Fibroblast of villous mesenchyme (primary cell): ENCODE results near the gene KIFC1. TPM values are rescaled to one million over a fixed set of nuclear protein-coding genes. Genes with fewer than 3 reads are reported as not detected.

ENCODE experiments used
- DNase-seq: peaks from one replicate; pipeline ENCODE4 v3.0.0-alpha.2; 2010; ENCODE audit warnings: low read depth
- H3K4me3 ChIP-seq: 2 replicates; pipeline ENCODE4 v1.5.1; 2011; ENCODE audit warnings: low read depth, mild to moderate bottlenecking, low read length
- CTCF ChIP-seq: IDR thresholded peaks from 2 replicates; pipeline ENCODE4 v1.5.1; 2012; ENCODE audit warnings: low read depth, mild to moderate bottlenecking, low read length; ENCODE audit not compliant: insufficient read depth
- total RNA-seq: library from RNA; depleted of rRNA; stranded (reverse); fragments of >200 nt; gene quantifications from 2 replicates; pipeline ENCODE4 v1.2.3, GENCODE V29; 2012

The KIFC1 gene
- total RNA-seq, 1 donor, result 34.5 TPM

GRCh38 chr6:33417128-33417902 lies 25.7 kb downstream of the KIFC1 start:
- peak; percentile 82 for DNase-seq
- TF ChIP-seq CTCF, result no peak
- peak overlapping the region; percentile 93 for H3K4me3 ChIP-seq

GRCh38 chr6:33417903-33418689 lies 26.5 kb downstream of the KIFC1 start, which contains the start of gene CUTA:
Gene CUTA (minus strand): TSS chr6:33418107. CDS start chr6:33418000, 107 bp downstream.
- peak; percentile 17 for TF ChIP-seq CTCF
- H3K4me3 ChIP-seq, result peak within 1 kb of the TSS; percentile 93
- DNase-seq, result peak; percentile 100

GRCh38 chr6:33418690-33419291 lies 27.2 kb downstream of the KIFC1 start:
- no peak for TF ChIP-seq CTCF
- peak overlapping the region; percentile 55 for H3K4me3 ChIP-seq
- peak; percentile 52 for DNase-seq

- DNase-seq, result peak; percentile 67
- no peak for TF ChIP-seq CTCF
- H3K4me3 ChIP-seq, result peak within 1 kb of the TSS; percentile 61
Measured at GRCh38 chr6:33419580-33420490, 28.2 kb downstream of the KIFC1 start, which contains the start of gene SYNGAP1. Gene SYNGAP1 (plus strand): TSS chr6:33420065. CDS start chr6:33420265, 200 bp downstream.

- TF ChIP-seq CTCF, result no peak
- H3K4me3 ChIP-seq, result peak overlapping the region; percentile 61
Measured at GRCh38 chr6:33420491-33421343, 29.1 kb downstream of the KIFC1 start.

More at GRCh38 chr6:33420491-33421343, 29.1 kb downstream of the KIFC1 start:
- DNase-seq, result no peak
